ENCODE measurements around the gene UNG. TPM values are rescaled to one million over a fixed set of nuclear protein-coding genes. Genes with fewer than 3 reads are reported as not detected.

UNG gene
- total and polyA plus RNA-seq, 2 donors (not counting 1 experiment from before 2014, with no cell fraction given), result 6.1 to 14.7 TPM

DNA sequence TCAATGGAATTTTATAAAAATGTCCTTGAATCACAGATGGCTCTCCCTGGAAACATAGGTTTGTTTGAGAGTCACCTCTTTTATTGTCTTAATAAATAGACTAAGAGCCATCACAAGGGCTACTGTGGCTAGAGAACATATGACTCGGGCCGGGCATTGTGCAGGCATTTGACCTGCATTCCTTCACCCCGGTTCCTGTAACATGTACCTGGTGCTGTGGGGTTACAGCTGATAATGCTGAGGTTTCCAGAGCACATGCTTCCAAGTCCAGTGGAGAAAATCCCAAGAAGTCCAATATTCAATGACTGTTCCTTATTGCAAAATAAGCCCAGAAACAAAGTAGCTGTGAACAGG is 18.0 kb downstream of the UNG start:
- Histone ChIP-seq H2AFZ (ENCODE audit: insufficient read depth, low read depth, low read length, poor library complexity, severe bottlenecking) (no peak overlapping the region), H3K9me3 (ENCODE audit: control extremely low read depth in 1 of 3, control insufficient read depth in 2 of 3, insufficient read depth in 1 of 3, low read length in 2 of 3) (no peaks in the 10 kb centered on the region), H3K4me1 (ENCODE audit: control insufficient read depth in 2 of 2, insufficient read depth in 2 of 2, low read length in 2 of 2) (peaks cover 0 to 3% of the 10 kb centered on the region in 2 donors), H3K36me3 (replicated peaks in 1 of 2; ENCODE audit: control extremely low read depth in 1 of 2, control insufficient read depth in 1 of 2, extremely low read depth in 1 of 2, insufficient read depth in 2 of 2, low read length in 1 of 2) (no peaks in the 10 kb centered on the region), H3K27ac (ENCODE audit: low read length in 2 of 2) (no peak overlapping the region), H3K4me2 (replicated peaks; ENCODE audit: low read depth, low read length, poor library complexity, severe bottlenecking) (no peak overlapping the region), H3K9ac (ENCODE audit: low read length) (no peak overlapping the region), H3K79me2 (ENCODE audit: control insufficient read depth, insufficient read depth, low read length) (no peaks in the 10 kb centered on the region), H3K4me3 (ENCODE audit: control extremely low read depth in 1 of 5, extremely low read depth in 1 of 5, insufficient read depth in 1 of 5, low read depth in 2 of 5, low read length in 4 of 5) (no peak overlapping the region), H4K20me1 (ENCODE audit: control insufficient read depth, insufficient read depth, low read length, poor library complexity, severe bottlenecking) (no peaks in the 10 kb centered on the region), H3K27me3 (replicated peaks in 1 of 4; ENCODE audit: control extremely low read depth in 1 of 4, control insufficient read depth in 3 of 4, insufficient read depth in 4 of 4, low read length in 3 of 4) (no peaks in the 10 kb centered on the region)
- ChIA-PET CTCF (no interaction called here), POLR2A (no interaction called here)
- DNase-seq (no peak), ATAC-seq (ENCODE audit: low read depth) (no peak)
- 61% methylated on average over 2 of the region's 3 CpGs for WGBS (ENCODE audit: insufficient coverage)
- H3K27ac Mint-ChIP-seq, result no peak overlapping the region
- no peaks in the 10 kb centered on the region for H3K9me3 Mint-ChIP-seq (ENCODE audit: insufficient read depth)
- H3K4me3 Mint-ChIP-seq, result no peak overlapping the region
- intact Hi-C loops (cut with micrococcal nuclease), result no loop called here
- H3K4me1 Mint-ChIP-seq, result peaks cover 10% of the 10 kb centered on the region
- no peak for TF ChIP-seq EZH2 (IDR thresholded peaks at IDR 0.05; ENCODE audit: borderline replicate concordance, insufficient read depth, low read depth, low read length, poor library complexity, severe bottlenecking)
- TF ChIP-seq, protein P1, sequence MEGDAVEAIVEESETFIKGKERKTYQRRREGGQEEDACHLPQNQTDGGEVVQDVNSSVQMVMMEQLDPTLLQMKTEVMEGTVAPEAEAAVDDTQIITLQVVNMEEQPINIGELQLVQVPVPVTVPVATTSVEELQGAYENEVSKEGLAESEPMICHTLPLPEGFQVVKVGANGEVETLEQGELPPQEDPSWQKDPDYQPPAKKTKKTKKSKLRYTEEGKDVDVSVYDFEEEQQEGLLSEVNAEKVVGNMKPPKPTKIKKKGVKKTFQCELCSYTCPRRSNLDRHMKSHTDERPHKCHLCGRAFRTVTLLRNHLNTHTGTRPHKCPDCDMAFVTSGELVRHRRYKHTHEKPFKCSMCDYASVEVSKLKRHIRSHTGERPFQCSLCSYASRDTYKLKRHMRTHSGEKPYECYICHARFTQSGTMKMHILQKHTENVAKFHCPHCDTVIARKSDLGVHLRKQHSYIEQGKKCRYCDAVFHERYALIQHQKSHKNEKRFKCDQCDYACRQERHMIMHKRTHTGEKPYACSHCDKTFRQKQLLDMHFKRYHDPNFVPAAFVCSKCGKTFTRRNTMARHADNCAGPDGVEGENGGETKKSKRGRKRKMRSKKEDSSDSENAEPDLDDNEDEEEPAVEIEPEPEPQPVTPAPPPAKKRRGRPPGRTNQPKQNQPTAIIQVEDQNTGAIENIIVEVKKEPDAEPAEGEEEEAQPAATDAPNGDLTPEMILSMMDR (IDR thresholded peaks at IDR 0.05), result no peak
- no peaks in the 10 kb centered on the region for H3K27me3 Mint-ChIP-seq

DNA sequence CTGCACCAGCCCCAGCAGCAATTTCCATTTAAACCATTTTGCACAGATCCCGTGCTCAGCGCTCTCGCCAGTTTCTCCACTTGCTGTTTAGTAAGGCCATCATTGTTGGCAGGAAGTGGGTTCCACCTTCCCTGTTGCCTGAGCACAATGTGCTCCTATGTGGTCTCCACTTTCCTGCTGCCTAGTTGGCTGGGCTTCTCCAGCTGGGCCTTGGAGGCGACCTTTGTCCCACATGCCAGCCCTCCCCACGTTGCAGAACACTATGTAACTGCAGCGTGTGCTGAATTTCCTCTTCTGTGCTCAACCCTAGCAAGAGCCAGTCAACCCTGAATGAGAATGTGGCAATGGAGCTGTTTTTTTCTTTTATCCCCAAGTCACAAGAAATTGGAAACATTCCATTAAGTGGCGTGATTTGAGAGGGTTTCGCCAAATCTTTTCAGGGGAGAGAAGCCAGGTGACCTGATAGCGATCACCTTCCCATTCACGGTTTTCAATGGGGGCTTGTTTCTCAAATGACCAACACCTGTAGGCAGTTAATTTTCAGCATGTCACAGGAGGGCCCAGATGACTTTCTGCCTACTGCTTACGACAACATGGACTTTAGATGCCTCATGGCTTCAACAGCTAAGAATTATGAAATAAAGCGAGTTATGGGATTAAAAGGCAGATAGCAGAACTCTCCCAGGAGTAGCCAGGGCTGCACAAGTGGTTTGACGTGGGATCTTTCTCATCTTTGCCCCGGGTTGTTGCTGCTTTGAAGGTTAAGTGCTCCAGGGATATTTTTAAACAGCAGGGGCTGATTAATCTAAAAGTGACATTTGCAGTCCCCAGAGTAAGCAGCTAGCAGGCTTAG is 18.6 kb downstream of the UNG start, which contains the start of gene ACACB:
Gene ACACB (plus strand): TSS at position 830 of the 853 bp plus-strand sequence. CDS start 22,819 bp downstream, outside the sequence.
- Histone ChIP-seq H3K4me2 (replicated peaks; ENCODE audit: low read depth, low read length, poor library complexity, severe bottlenecking) (no peak within 1 kb of the TSS), H3K27ac (ENCODE audit: low read length in 2 of 2) (no peak within 1 kb of the TSS), H3K27me3 (replicated peaks in 1 of 4; ENCODE audit: control extremely low read depth in 1 of 4, control insufficient read depth in 3 of 4, insufficient read depth in 4 of 4, low read length in 3 of 4) (no peaks in the 10 kb centered on the region), H3K4me3 (ENCODE audit: control extremely low read depth in 1 of 5, extremely low read depth in 1 of 5, insufficient read depth in 1 of 5, low read depth in 2 of 5, low read length in 4 of 5) (no peak within 1 kb of the TSS), H4K20me1 (ENCODE audit: control insufficient read depth, insufficient read depth, low read length, poor library complexity, severe bottlenecking) (no peaks in the 10 kb centered on the region), H3K79me2 (ENCODE audit: control insufficient read depth, insufficient read depth, low read length) (no peaks in the 10 kb centered on the region), H3K4me1 (ENCODE audit: control insufficient read depth in 2 of 2, insufficient read depth in 2 of 2, low read length in 2 of 2) (peaks cover 0 to 3% of the 10 kb centered on the region in 2 donors), H3K9ac (ENCODE audit: low read length) (no peak within 1 kb of the TSS), H3K9me3 (ENCODE audit: control extremely low read depth in 1 of 3, control insufficient read depth in 2 of 3, insufficient read depth in 1 of 3, low read length in 2 of 3) (no peaks in the 10 kb centered on the region), H2AFZ (ENCODE audit: insufficient read depth, low read depth, low read length, poor library complexity, severe bottlenecking) (no peak within 1 kb of the TSS), H3K36me3 (replicated peaks in 1 of 2; ENCODE audit: control extremely low read depth in 1 of 2, control insufficient read depth in 1 of 2, extremely low read depth in 1 of 2, insufficient read depth in 2 of 2, low read length in 1 of 2) (no peaks in the 10 kb centered on the region)
- ChIA-PET POLR2A (no interaction called here), CTCF (interaction anchor here (0.9 to 1.4 kb wide), 2 partner anchors 206 to 404 kb away, joined by 3 to 4 read pairs; no protein-coding TSS in a partner anchor)
- Mint-ChIP-seq H3K27me3 (no peaks in the 10 kb centered on the region), H3K4me1 (peaks cover 8% of the 10 kb centered on the region), H3K4me3 (no peak within 1 kb of the TSS), H3K9me3 (ENCODE audit: insufficient read depth) (no peaks in the 10 kb centered on the region), H3K27ac (no peak within 1 kb of the TSS)
- intact Hi-C loops (cut with micrococcal nuclease), result no loop called here
- WGBS (ENCODE audit: insufficient coverage), result 60% methylated on average over 13 of the region's 14 CpGs
- DNase-seq, result no peak
- no peak for ATAC-seq (ENCODE audit: low read depth)
- TF ChIP-seq EZH2 (IDR thresholded peaks at IDR 0.05; ENCODE audit: borderline replicate concordance, insufficient read depth, low read depth, low read length, poor library complexity, severe bottlenecking), result no peak
- TF ChIP-seq, protein P1 (IDR thresholded peaks at IDR 0.05), result no peak
